KG1 (cell line): Measurements from ENCODE around the gene RASGRF2.
"Not testable (repeated sequence)": the region's sequence is repeated elsewhere in the genome, so short reads cannot be mapped to it uniquely, and the experiment has no call there.

Source experiments
- DNase-seq: peaks from one replicate; lab custom pipeline; 2025; lab: John Stamatoyannopoulos, UW

Gene RASGRF2

DNA sequence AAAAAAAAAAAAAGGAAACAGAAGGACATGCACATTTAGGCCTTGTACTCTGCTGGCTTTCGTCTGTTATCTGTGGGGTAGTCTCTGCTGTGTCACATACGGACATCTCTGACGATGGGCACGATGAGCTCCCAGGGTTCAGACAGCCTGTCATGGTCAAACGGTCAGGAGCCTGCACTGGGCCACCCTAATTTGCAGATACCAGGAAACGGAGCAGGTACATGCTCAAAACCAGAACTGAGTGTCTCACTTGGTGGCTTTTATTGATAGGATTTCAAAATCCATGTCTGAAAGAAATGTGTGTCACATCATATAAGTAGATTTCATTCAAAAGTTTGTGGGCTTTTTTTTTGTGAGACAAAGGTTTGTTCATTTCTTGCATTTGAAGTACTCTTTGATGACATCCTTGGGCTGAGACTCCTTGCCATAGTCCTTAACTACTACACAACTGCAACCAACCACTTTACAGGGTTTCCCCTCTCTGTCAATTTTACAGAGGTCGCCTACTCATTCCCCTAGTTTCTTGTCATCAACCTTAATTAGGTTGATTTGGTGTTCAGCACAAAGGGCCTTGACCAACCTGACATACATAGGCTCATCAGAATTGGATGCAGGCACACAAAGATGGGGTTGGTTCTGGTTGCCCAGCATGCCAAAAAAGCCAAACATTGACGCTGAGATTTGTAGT is 281.9 kb downstream of the RASGRF2 start:
- DNase-seq, result no peak

- DNase-seq, result no peak
Measured at GRCh38 chr5:81242906-81243436, 282.8 kb downstream of the RASGRF2 start.

DNA sequence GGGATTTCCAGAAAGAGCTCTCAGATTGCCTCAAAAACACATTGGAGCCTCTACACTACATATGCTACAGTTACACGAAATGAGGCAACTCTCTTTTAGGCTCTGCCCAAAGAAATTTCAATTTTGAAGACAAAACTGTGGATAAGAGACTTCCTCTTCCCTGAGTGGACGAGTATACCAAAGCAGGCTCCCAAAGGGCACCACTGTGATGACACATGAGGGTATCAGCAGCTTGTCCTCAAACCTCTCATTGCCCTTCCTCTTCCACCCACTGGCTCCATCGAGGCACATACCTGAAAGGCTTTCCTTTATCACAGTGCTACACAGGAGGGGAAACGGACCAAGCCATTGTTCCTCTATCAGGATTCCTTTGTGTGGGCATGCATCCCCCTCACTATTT is 284.3 kb downstream of the RASGRF2 start:
- no peak for DNase-seq

- no peak for DNase-seq
Measured at GRCh38 chr5:81245871-81246235, 285.7 kb downstream of the RASGRF2 start.

- DNase-seq, result no peak
Measured at GRCh38 chr5:81246697-81247096, 286.5 kb downstream of the RASGRF2 start.

DNA sequence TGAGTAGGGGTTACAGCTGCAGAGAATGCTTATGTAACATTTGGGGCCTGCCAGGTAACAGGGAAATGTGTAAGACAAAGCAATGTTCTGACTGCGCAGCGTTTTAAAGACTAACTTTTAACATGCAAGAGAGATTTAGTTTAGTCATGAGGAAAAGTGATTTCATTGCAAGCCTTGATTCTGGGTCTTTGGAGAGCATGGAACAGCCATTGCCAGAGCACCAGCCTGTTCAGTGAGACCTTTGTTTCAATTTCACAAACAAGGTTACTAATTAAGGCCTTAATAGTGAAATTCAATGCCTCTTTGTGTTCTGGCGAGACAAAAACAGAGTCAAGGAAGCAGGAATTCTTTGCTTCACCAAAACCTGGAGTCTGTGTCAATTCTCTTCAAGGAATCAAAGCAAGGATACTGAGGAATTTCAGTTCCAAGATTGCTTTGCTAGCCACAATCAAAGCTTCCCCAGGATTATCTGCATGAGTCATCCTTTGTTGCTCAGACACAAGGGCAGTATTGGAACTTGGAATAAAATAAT is 287.3 kb downstream of the RASGRF2 start:
- no peak for DNase-seq

GRCh38 chr5:81249240-81249639 is 289.1 kb downstream of the RASGRF2 start:
- no peak for DNase-seq

DNA sequence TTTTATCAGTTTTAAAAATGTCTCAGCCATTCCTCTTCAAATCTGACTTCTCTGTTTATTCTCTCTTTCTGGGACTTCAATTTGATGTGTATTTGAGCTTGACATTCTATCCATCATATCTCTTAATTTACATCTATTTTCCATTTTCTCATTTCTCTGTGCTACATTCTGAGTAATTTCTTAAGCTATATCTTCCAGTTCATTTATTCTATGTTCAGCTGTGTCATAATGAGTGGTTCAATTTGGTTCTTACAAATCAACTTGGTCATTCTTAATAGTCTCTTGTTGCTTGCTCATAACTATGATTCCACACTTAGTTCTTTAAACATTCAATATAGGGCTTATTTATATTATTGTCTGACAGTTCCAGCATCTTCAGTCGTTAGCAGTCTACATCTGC is 289.8 kb downstream of the RASGRF2 start:
- DNase-seq, result no peak

GRCh38 chr5:81251922-81252321 is 291.8 kb downstream of the RASGRF2 start:
- DNase-seq, result no peak

DNA sequence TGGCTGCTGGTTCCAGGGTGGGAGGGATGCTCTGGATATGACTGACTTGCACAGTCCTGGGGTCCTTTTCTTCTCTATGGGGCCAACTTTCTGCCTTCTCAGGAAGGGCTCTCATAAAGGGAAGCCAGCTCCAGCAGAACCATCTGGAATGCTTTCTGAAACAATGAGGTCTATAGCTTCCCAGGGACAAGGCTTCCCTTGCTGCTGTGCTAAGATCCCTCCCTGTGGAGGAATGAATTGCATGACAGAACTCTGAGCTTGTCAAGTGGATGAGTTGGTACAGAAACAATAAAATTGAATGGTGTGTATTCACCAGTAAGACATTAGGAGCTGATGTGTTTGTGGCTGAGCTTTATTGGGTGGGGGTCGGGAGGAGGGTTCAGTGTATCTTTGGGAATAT is 292.7 kb downstream of the RASGRF2 start:
- DNase-seq, result no peak

GRCh38 chr5:81253875-81254274 is 293.7 kb downstream of the RASGRF2 start:
- no peak for DNase-seq

GRCh38 chr5:81254886-81255559 is 294.9 kb downstream of the RASGRF2 start:
- DNase-seq, result no peak

DNA sequence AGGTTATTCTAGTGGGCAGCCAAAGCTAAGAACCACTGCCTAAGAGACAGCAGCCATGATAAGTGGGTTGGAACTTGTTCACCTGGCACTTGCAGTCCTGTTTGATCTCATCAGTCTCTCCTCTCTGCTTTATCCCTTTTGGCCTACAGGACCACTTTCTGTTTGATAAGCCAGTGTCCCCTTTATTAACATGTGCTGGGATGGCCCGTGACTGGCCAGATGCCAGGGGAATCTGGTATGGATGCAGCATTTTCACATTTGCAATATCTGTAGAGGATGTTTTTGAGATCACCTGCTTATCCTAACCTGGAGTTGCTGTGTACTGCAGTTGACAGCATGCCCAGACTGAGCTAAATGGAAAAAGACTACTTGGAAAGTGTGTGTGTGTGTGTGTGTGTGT is 296.6 kb downstream of the RASGRF2 start:
- DNase-seq, result no peak

DNA sequence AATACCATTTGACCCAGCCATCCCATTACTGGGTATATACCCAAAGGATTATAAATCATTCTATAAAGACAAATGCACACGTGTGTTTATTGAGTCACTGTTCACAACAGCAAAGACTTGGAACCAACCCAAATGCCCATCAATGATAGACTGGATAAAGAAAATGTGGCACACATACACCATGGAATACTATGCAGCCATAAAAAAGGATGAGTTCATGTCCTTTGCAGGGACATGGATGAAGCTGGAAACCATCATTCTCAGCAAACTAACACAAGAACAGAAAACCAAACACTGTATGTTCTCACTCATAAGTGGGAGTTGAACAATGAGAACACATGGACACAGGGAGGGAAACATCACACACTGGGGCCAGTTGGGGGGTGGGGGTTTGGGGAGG is 302.6 kb downstream of the RASGRF2 start:
- not testable (repeated sequence) for DNase-seq

DNA sequence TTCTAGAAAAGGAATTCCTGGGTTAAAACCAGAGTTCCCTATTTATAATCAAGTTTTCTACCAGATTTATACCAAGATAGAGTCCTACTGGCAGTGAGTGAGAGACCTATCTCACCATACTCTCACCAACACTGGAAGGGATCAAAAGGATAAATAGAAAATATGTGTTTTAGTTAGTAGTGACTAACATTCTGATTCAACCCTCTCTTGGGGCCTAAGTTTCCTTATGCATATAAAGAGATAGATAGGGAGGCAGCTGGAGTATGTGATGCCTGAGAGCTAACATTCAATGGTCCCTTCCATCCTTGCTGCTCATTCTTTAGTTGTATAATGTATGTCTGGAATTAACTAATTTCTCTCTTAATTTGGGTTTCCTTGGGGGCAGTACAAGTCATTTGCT is 304.9 kb downstream of the RASGRF2 start:
- no peak for DNase-seq

- DNase-seq, result no peak
Measured at GRCh38 chr5:81268521-81269196, 308.5 kb downstream of the RASGRF2 start.

GRCh38 chr5:81269751-81270393 is 309.7 kb downstream of the RASGRF2 start:
- no peak for DNase-seq

GRCh38 chr5:81270394-81271027 is 310.3 kb downstream of the RASGRF2 start:
- DNase-seq, result not testable (repeated sequence)
